CD4-positive, alpha-beta T cell treated with Interleukin-6 for 4 hours (primary cell): ENCODE results near the gene ARPC2.
"Not testable (repeated sequence)": the region's sequence is repeated elsewhere in the genome, so short reads cannot be mapped to it uniquely, and the experiment has no call there.

Source experiments
- DNase-seq: peaks from one replicate; pipeline ENCODE4 v3.0.0-alpha.2; 2020; ENCODE audit warnings: mixed read lengths

Gene ARPC2

DNA sequence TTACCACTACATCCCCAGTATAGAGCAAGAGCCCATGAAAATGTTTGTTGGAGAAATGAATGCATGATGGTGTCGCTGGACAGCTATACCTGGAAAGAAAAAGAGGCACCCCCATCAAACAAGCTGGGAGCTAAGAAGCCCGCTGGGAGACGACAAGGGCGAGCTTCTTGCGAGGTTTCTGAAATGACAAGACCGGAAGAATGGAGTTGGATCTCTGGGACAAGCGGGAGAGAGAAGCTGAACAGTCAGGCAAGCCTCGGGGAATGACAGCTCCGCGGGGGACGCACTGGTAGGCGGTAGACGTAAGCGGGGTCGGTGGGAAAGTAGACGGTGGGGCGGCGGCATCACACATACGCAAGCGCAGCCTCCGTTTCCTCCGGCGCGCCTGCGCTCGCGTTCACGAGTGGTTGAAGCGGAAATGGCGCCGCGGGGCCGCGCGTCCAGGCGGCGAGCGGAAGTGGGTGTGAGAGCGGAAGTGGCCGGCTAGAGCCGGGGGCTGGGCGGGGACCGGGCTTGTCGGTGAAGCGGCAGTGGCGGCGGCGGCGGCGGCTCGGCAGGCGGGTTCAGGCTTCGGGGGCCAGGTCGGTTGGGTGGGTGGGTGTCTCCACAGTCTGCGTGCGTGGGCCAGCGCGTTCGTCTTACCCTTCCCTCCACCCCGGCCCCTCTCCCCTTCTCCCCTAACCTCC lies at the start of gene ARPC2:
ARPC2 (plus strand) TSS at position 516 of the 686 bp plus-strand sequence. CDS start 282 bp downstream, outside the sequence.
- DNase-seq = peak; percentile 96

DNA sequence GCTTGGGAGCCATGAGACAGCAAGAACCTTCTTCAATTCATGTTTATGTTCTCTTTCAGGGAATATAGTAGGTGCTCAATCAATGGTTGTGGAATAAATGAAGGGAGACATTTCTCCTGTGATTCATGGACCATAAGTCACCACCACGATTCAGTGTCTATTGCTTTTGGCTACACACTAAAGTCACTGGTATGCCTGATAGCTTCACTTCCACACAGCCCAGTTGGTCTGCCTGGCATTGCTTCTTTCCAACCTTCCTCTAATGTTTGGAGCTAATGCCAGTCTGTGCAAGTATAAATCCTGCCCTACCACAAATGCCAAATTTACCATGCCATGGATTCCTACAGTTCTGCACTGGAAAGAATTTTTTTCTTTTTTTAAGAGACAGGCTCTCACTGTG lies 49.0 kb upstream of the ARPC2 start:
- DNase-seq = no peak

DNA sequence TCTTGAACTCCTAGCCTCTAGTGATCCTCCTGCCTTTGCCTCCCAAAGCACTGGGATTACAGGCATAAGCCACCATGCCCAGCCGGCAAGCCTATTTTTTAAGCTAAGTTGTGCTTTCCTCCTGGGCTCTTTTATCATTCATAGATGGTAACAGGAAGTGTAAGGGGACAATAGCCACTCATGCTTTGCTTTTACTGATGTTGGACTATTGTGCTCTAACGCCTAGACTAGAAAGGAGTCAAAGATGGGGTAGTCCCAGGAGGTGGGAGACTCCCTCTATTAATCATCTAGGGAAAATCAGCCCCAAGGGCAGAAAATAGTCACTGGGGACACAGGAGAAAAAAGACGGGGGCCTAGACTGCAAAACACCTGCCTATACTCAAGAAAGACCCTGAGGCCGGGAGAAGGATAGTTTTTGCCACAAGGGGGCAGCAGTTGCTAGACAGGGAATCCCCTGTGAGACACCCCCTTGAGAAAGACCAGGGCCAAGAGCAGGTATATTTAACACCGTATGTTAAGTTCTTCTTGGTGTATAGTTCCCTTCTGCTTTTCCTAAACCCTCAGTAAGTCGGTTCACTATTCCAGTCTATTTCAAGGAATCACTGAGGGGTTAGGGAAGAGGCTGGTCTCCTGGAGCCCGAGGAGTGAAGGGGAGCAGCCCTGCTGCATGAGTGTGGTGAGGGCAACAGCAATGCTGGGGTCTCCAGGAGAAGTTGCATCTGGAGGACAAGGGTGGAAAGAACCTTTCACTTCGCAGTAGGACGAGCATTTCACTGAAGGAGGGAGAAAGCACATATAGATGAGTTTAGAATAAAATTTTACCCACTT lies 48.1 kb upstream of the ARPC2 start:
- peak; percentile 76 for DNase-seq

DNA sequence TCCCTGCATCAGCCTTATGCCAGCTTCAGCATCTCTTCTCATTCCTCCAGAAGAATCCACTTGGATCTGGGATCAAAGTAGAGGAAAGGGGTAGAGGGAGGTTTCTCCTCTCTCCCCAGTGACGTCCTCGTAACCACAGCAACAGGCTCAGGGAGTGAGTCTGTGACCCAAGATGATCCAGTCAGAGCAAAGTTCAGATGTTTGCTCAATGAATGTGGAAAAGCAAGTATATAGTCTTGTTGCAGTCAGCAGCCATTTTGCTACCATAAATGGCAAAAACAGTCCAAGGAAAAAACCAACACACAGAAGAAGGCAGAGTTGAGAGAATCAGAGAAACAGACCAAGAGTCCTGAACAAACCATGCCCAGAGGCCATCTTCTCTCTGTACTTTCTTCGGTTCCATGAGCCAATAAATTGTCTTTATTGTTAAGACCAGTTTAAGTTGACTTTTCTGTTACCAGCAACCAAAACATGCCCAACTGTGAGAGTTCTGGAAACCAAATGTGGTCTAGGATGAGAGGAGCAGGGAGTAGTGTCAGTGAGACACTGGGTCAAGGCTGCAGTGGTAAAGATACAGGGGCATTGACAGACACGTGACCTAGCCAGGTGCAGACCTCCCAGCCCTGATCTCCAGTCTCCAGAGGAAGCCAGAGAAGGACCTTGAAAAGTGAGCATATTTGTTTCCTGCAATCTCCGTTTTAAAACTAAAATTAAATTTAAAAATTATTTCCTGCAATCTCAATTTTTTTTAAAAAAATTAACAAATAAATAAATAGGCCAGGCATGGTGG lies 47.0 kb upstream of the ARPC2 start:
- DNase-seq = no peak

DNA sequence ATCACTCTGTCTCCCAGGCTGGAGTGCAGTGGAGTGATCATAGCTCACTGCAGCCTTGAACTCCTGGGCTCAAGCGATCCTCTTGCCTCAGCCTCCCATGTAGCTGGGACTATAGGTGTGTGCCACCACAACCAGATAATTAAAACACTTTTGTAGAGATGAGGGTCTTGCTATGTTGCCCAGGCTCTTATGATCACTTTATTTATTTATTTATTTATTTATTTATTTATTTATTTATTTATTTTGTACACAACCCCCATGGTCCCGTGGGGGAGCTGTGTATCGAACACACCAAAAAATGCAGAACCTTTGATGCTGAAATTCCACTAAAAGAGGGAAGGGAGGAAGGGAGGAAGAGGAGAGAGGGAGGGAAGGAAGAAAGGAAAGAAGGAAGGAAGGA lies 45.2 kb upstream of the ARPC2 start:
- not testable (repeated sequence) for DNase-seq

DNA sequence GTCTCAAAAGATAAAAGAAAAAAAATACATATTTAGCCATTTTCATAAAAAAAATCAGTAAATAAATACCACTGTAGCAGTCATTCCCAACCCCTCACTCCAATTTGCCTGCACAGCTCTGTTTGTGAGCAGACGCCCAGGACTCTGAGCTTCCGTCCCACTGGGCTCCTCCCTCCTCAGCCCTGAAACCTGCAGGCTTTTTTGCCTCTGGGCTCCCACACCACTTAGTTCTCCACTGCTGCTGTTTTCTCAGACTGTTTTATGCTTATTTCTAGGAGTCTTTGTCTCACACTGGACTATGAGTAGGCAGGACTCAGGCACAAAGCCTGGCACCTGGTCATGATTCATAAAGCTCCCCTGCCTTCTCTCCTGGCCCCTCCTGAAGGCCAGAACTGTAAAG lies 44.1 kb upstream of the ARPC2 start:
- DNase-seq = no peak

DNA sequence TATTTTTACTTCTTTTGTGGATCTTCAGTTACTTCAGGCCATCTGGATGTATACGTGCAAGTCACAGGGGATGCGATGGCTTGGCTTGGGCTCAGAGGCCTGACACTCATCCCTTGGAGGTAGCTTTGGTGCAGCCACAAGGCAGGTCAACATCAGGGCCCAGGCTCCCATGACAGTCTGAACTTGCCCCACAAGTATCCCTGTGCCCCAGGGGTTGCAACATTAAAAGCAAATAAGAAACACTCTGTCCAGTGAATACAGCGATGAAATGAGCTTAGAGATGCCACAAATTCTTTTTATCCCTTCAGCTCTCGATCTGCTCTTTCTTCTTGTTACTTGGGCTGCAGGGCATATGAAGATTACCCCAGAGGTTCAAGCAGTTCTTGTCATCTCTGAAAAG lies 37.2 kb upstream of the ARPC2 start:
- DNase-seq = no peak

DNA sequence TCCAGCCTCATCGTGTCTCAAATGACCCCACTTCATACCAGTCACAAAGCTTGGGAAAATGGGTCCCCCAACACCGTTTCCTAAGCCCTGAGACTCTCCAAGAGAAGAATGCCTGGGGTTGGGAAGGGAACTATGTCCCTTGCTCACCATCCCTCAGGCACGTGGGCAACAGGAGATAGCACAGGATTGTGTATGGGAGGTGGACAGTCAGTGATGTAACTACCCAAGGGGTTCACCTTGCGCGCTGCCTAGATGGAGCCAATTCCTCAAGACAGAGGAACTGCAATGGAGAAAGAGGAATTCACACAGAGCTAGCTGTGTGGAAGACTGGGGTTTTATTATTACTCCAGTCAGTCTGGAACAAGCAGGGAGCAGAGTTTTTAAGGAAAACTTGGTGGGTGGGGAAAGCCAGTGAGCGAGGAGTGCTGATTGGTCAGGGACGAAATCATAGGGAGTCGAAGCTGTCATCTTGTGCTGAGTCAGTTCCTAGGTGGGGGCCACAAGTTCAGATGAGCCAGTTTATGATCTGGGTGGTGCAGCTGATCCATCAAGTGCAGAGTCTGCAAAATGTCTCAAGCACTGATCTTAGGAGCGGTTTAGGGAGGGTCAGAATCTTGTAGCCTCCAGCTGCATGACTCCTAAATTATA lies 36.4 kb upstream of the ARPC2 start:
- DNase-seq = no peak

DNA sequence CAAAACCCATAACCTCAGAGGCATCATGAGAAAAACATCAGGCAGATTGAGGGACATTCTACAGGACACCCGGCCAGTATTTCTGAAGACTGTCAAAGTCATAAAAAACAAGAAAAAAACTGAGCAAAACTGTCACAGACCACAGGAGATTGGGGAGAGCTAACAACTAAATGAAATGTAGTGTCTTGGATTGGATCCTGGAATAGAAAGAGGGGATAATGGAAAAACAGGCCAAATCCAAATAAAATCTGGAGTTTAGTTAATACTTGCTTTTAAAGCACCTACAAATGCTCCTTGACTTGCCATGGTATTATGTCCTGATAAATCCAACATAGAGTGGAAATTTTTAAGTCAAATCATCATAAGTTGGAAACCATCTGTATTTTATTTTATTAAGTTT lies 32.7 kb upstream of the ARPC2 start:
- DNase-seq = no peak

DNA sequence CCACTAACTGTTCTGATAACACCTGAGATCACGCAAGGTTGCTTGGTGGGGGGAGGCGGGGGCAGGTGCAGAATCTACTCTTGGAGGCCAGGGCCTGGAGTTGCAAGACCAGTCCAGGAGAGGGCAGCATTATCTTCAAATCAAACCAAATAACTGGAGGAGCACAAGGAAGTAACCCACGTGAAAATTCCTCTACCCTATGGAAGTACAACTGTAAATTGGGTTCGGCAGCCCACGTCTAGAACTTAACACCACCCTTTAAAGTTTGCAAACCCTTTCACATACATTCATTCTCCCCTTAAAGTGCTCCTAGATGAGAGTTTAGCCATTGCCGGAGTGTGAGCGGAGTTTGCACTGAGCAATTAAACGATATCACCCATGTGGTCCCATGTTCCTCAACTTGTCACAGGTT lies 30.6 kb upstream of the ARPC2 start:
- peak; percentile 79 for DNase-seq

DNA sequence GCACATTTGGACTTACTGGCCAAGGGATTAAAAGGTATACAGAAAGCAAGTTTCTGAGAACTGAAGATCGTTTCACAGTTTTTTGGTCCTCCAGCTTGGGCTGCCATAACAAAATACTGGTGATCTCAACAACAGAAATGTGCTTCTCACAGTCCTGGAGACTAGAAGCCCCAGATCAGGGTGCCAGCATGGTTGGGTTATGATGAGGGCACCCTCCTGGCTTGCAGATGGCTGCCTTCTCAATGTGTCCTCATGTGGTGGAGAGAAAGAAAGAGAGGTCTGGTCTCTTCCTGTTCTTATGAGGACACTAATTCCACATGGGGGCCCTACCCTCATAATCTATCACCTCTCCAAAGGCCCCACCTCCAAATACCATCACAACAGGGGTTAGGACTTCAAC lies 30.1 kb upstream of the ARPC2 start:
- no peak for DNase-seq

DNA sequence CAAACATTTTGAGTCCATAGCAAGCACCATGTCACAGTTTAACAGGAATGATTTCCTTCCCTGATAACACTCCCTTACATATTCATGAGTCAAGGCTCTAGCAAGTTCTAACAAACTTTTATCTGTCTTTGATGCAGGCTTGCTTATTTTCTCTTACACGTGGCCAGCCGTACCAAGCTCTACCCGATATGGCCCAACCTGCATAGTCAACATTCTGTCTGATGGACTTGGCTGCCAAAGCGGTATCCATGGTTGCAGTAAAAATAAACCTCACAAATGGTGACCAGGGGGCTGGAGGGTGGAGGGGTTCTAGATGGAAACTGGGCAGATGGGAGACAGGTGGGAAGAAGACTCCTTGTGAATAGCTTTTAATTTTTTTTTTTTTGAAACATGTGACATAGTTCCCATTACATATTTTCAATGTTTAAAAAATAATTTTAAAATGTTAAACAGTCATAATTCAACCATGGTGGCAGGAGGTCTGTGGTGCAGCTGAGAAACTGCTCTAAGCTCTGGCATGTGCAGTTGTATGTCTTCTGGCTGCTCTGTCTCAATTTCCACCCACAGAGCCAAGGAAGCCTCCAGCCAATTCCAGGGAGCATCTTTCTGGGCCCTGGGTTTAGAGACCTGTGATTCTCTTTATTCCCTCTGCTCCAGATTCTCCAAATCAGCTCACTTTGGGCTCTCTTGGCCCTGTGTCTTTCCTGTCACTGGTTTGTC lies 29.5 kb upstream of the ARPC2 start:
- no peak for DNase-seq

DNA sequence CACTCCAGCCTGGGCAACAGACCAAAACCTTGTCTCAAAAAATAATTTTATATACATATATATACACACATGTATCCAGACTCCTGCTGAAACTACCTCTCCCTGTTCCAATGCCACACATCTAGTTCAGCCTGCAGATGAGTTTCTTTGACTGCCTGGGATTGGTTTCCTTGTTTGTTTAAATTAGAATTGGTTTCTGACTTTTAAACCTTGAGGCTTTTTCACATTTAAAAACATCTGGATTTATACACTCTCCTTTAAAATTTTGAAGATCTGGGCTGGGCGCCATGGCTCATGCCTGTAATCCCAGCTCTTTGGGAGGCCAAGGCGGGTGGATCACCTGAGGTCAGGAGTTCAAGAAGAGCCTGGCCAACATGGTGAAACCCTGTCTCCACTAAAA lies 28.5 kb upstream of the ARPC2 start:
- no peak for DNase-seq

DNA sequence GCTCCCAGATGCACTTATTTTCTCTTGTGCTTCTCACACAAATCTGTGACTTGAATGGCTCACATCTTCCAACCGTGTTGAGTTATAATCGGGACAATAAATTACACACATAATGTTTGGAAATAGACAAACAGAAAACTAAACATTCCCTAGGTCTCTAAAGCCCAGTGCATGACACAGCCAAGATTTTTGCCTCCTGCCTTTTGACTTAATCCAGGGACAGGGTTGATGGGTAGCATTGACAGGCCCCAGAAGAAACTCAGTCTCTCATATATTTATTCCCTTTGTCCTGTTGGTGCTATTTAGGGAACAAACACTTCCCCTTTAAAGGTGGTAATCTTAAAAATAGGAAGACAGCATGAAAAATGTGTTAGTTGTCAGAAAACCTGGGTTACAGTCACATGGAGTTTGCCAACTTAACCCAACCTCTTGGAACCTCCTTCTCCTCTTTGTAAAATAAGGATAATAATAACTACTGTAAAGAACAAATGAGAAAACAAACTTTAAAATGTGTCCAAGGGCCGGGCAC lies 24.0 kb upstream of the ARPC2 start:
- DNase-seq = no peak

DNA sequence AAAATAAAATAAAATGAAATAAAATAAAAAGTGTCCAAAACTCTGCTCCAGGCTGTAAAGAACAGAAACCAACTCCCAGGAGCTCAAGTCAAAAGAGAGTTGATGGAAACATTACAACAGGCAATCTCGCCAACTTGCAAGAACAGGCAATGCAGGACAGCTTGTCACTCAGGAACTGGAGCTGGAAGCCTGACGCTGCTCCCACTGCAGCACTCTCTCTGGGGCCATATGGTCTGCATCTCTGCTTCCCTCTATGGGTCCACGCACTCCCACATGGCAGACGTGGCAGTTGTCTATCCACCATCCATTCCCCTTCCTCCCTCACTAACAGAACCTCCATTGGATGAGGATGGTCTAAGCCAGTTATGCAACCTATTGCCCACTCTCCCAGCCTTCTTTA lies 23.3 kb upstream of the ARPC2 start:
- DNase-seq = no peak

DNA sequence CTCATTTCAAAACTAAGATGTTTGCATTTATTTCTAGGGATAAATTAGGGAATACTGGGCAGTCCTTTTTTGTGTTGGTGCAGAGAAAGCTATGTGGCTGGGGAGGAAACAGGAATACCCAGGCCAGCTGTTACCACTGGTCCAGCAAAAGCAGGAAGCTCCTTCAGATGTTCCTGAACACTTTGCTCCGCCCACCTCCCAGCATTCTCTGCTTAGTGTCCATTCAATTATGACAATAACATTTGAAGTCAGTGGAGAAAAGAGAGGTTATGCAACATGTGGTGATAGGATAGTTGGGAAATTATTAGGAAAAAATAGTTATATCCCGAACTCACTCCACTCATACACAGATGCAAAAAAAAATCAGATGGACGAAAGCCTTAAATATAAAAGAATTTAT lies 22.1 kb upstream of the ARPC2 start:
- no peak for DNase-seq

DNA sequence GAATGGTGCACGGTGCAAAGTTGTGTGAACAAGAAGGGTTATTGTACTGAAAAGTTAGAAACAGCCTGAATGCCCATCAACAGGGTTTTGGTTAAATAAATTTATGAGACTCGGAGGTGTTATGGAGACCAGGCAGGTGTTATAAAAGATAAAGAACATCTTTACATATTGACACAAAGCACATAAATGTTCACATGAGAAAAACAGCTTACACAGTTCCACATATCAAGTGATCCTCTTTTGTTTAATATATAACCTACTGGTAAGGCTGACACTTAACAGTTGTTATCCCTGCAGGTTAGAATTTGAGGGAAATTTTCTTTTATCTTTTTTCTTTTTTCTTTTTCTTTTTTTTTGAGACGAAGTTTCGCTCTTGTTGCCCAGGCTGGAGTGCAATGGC lies 20.0 kb upstream of the ARPC2 start:
- DNase-seq = no peak

DNA sequence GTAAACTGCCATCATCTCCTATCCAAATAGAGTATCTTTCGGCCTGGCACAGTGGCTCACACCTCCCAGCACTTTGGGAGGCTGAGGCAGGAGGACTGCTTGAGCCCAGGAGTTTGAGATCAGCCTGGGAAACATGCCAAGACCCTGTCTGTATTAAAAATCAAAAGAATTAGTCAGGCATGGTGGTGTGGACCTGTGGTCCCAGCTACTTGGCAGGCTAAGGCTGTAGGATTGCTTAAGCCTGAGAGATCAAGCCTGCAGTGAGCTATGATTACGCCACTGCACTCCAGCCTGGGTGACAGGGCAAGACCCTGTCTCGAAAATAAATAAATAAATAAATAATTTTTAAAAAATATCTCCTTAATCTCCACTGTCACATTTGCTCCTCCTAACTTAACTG lies 14.7 kb upstream of the ARPC2 start:
- DNase-seq = no peak

DNA sequence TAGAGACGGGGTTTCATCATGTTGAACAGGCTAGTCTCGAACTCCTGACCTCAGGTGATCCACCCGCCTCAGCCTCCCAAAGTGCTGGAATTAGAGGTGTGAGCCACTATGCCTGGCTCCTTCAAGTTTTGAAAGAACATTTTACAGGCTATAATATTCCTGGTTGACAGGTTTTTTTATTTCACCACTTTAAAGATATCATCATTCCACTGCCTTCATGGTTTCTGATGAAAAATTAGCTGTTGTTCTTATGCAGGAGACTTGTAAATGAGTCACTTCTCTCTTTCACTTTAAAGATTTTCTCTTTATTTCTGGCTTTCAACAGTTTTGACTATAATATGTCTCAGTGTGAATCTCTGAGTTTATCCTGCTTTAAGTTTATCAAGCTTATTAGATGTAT lies 7.9 kb upstream of the ARPC2 start:
- DNase-seq = no peak

DNA sequence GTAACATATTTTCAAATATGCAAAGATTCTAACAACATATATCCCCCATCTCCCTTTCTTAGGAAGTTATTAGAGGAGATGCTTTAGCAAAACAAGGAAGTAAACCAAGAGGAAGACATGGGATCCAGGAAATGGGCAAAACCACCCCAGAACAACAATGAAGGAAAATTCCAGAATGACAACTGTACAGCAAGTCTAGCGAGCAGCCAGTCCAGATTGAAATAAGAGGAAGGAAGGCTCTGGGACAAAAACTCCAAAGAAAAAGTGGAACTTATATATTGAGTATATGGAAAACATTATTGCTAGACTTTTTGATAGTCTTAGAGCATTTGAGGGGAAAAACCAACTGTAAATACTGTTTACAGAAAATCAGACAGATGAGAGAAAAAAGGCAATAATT lies 2.9 kb upstream of the ARPC2 start:
- DNase-seq = no peak

DNA sequence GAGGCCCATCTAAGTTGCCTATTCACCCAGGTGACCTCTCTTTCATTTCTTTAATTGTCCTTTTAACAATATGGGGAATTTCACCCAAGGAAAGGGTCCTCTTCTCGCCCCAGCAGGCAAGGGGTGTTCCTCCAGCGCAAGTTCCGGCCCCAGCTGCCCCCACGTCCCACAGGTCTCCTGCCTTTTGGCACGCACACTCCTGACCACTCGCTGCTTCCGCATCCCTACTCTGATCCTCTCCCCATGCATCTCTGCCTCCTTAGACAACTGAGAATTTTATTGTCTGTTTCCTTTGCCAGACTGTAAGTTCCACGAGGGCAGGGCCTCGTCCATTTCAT lies 684 bp upstream of the ARPC2 start:
- DNase-seq = no peak
